ENCODE results near the gene DNAH17. TPM values are rescaled to one million over a fixed set of nuclear protein-coding genes. Genes with fewer than 3 reads are reported as not detected.

DNAH17 gene
- total and polyA plus RNA-seq, 2 donors (not counting 3 experiments of a cell fraction or from before 2014, with no cell fraction given): not detected

DNA sequence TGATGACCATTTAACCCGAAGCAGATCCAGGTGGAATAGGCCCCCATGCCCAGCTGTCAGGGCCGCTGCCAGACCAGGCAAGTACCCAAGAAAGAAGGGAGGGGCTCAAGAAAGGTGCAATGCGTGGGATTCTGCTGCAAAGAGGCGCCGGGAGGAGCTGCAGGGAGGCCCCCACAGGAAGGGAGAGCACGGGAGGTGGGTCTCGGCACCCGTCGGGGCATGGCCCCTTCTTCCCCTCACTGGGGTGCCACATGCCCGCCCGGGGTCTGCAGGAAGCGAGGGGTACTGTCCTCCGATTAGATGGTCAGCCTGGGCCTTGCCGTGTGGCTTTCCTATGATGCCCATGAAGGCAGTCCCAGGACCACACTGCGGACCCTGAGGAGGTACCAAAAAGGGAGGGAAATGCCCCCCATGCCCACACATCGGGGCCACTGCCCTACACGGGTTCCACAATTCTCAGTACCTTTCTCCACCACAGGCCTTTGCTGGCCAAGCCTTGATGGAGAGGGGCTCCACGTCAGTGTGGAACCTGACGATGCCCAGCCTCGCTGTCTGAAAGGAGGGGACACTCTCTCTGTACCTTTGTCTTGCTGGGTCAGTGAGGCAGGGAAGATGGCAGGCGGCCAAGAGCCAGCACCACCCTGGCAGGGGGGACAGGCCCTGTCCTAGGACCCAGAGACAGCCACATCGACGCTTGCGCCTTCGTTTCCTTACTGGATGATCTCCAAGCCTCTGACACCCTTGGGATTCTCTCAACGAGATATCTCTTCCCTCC, 45.5 kb upstream of the DNAH17 start:
- H3K4me2 ChIP-seq (ENCODE audit: insufficient read depth, low read length): no peak overlapping the region
- TF ChIP-seq GATA2 (IDR thresholded peaks at IDR 0.05; ENCODE audit: insufficient read depth, insufficient read length, low read depth, low read length) (no peak), MYC (IDR thresholded peaks at IDR 0.05; ENCODE audit: low read depth, low read length) (no peak), FOS (IDR thresholded peaks at IDR 0.05; ENCODE audit: borderline replicate concordance, insufficient read depth, low read length) (no peak), POLR2AphosphoS5 (IDR thresholded peaks at IDR 0.05; ENCODE audit: insufficient read depth, low read depth, low read length) (no peak), POLR2A (IDR thresholded peaks at IDR 0.05; ENCODE audit: low read depth, low read length) (no peak), EZH2 (IDR thresholded peaks at IDR 0.05; ENCODE audit: borderline replicate concordance, low read depth, low read length, severe bottlenecking) (no peak), JUN (IDR thresholded peaks at IDR 0.05; ENCODE audit: borderline replicate concordance, insufficient read depth, insufficient read length, low read depth) (no peak)
- TF ChIP-seq, protein P1, sequence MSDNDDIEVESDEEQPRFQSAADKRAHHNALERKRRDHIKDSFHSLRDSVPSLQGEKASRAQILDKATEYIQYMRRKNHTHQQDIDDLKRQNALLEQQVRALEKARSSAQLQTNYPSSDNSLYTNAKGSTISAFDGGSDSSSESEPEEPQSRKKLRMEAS (IDR thresholded peaks at IDR 0.05; ENCODE audit: insufficient read depth, insufficient read length): no peak
- TF ChIP-seq, protein P2, sequence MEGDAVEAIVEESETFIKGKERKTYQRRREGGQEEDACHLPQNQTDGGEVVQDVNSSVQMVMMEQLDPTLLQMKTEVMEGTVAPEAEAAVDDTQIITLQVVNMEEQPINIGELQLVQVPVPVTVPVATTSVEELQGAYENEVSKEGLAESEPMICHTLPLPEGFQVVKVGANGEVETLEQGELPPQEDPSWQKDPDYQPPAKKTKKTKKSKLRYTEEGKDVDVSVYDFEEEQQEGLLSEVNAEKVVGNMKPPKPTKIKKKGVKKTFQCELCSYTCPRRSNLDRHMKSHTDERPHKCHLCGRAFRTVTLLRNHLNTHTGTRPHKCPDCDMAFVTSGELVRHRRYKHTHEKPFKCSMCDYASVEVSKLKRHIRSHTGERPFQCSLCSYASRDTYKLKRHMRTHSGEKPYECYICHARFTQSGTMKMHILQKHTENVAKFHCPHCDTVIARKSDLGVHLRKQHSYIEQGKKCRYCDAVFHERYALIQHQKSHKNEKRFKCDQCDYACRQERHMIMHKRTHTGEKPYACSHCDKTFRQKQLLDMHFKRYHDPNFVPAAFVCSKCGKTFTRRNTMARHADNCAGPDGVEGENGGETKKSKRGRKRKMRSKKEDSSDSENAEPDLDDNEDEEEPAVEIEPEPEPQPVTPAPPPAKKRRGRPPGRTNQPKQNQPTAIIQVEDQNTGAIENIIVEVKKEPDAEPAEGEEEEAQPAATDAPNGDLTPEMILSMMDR (IDR thresholded peaks at IDR 0.05; ENCODE audit: extremely low read depth in 1 of 2, insufficient read depth in 1 of 2, low read depth in 1 of 2, low read length in 2 of 2): no peak
- FAIRE-seq (no peak), DNase-seq (ENCODE audit: low read depth, low spot score) (no peak)
- no peaks in the 10 kb centered on the region for H3K9me3 ChIP-seq (replicated peaks; ENCODE audit: control insufficient read depth, insufficient read depth, low read length)
- no peaks in the 10 kb centered on the region for H3K4me1 ChIP-seq (ENCODE audit: control insufficient read depth, extremely low read depth, insufficient read depth, low read length)
- no peak overlapping the region for H2AFZ ChIP-seq (ENCODE audit: low read depth, low read length)
- CTCF ChIA-PET: no interaction called here
- H3K27ac ChIP-seq (ENCODE audit: insufficient read depth, low read depth, low read length): no peak overlapping the region
- intact Hi-C loops (cut with micrococcal nuclease) (no loop called here), dilution Hi-C loops (cut with MboI; ENCODE audit: extremely low pct_ligation_motif_present, low sequenced_read_pairs) (no loop called here)
- peaks cover 0 to 6% of the 10 kb centered on the region in 2 experiments for H3K27me3 ChIP-seq (ENCODE audit: control insufficient read depth in 2 of 2, insufficient read depth in 2 of 2, low read length in 2 of 2)
- H3K9me1 ChIP-seq (replicated peaks; ENCODE audit: control insufficient read depth, extremely low read depth, insufficient read depth, low read length): no peaks in the 10 kb centered on the region
- BruUV-seq (replicated peaks): no TSS peak
- no peak overlapping the region for H3K4me3 ChIP-seq (replicated peaks in 1 of 3; ENCODE audit: insufficient read depth in 1 of 3, low read depth in 1 of 3, low read length in 3 of 3)
- H3K79me2 ChIP-seq (ENCODE audit: control insufficient read depth, insufficient read depth, low read length): no peaks in the 10 kb centered on the region
- H3K36me3 ChIP-seq (ENCODE audit: control insufficient read depth in 2 of 2, extremely low read depth in 1 of 2, insufficient read depth in 2 of 2, low read length in 2 of 2): no peaks in the 10 kb centered on the region
- POLR2A ChIA-PET: no interaction called here
- H4K20me1 ChIP-seq (replicated peaks; ENCODE audit: control insufficient read depth, extremely low read depth, insufficient read depth, low read length): no peaks in the 10 kb centered on the region
- H3K9ac ChIP-seq (replicated peaks; ENCODE audit: extremely low read depth, insufficient read depth, low read length): no peak overlapping the region

Data from endothelial cell of umbilical vein (primary cell).